Smooth muscle cell of bladder (primary cell): Measurements from ENCODE around the gene EML5. TPM values are rescaled to one million over a fixed set of nuclear protein-coding genes. Genes with fewer than 3 reads are reported as not detected.

ENCODE experiments used
- total RNA-seq: library from RNA; depleted of rRNA; stranded (reverse); fragments of >200 nt; gene quantifications from 2 replicates; pipeline ENCODE4 v1.2.3, GENCODE V29; 2014

The EML5 gene
- total RNA-seq, result under 0.01 TPM in 2 replicates

DNA sequence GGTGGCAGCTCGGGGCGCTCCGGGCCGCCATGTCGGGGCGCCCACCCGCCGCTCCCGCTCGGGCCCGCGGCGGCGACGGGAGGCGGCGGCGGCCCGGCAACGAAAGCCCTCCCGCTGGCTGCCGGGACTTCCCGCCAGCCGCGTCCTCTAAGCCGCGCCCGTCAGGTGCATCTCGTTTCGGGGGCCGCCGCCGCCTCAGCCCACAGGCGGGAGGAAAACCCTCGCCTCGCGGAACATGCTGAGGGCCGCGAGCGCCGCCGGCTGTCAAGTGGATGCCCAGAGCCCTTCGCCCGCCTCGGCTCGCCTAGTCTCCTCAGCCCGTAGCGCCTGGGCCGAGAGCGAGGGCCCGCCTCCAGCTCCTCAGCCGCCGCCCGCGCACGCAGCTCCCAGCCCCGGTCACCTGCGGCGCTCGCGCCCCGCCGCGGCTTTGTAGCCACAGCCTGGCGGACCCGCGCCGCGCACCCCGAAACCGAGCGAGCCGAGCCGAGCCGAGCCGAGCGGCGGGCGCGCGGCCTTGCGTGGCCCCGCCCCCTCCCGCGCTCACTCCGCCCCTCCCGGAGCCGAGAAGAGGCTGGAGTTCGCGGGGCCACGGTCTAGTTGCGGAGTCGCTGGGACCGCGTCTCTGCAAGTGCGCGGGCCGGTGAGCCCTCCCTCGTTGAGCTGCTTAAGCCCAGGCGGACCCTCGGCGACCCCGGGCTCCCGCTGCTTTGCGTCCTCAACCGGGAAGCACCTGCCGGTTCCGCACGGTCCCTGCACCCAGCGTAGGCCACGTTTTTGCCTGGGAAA is at the start of gene EML5:
EML5 (minus strand) TSS at position 481 of the 786 bp plus-strand sequence; CDS start at position 31, 450 bp downstream.

DNA sequence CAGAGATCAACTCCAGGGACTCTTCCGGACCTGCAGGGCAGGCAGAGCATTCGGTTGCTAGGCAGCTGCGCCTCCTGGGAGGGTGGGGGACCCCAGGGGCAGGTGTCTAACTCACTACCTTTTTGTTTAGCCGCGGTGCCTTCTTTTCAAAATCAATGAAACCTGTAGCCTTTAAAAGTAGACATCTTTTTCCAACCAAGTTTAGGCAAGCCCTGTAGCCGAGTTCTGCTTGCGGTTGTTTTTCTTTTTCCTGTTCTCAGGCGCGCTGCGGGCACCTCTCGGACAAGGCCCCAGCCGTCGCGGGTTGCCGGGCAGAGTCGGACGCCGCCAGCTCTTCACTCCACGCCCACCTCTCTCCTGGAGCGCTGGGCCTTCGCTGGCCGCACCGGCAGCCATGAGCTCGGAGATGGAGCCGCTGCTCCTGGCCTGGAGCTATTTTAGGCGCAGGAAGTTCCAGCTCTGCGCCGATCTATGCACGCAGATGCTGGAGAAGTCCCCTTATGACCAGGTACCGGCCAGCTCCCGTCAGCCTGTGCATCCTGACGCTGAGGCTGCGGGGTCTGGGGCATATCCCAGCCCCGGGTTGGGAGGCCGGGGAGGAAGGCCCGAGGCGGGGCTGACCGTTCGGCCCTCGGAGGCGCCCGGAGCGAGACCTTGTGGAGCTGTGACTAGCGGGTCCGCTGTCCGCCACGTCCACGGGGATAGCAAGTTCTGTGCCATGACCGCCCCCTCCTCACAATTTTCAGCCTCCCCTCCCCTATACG is 31.7 kb upstream of the EML5 start, which contains the start of gene TTC8:
TTC8 (plus strand) TSS at position 338 of the 764 bp plus-strand sequence; CDS start at position 395, 57 bp downstream.

DNA sequence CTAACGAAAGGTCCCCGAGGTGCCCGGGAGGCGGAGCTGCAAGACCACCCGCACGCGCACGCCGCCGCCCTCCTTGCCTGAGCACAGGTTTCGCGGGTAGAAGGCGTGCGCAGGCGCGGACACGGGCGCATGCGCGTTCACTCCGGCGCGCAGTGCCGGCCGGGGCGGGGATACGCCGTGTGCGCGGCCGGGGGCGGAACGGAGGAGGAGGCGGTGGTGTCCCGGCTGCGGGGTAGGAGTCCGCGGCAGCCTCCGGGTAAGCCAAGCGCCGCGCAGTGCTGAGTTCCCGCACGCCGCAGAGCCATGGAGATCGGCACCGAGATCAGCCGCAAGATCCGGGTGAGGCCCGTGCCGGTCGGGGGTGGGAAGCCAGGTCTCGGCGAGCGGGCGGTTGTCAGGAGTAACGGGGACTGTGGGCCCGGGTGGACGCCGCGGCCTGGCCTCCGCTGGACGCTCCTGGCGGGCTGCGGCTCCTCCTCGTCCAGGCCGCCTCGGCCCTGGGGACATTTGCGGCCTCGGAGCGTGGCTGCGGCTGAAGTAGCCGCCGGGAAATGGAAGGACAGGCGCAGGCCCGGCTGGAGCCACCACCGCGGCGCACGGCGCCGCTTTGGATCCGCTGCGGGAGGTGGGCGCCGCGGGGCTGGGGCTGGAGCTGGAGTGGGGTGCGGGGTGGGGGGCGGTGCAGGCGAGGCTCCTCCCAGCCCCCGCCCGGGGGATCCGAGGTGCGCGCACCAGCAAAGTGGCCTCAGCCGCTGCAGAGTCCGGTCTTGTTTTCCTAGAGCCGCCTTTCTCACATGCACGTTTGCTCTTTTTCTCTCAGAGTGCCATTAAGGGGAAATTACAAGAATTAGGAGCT is 229.7 kb downstream of the EML5 start, which contains the start of gene ZC3H14:
ZC3H14 (plus strand) TSS at position 207 of the 856 bp plus-strand sequence; CDS start at position 304, 97 bp downstream.

Other genes with a start within 250 kb of the EML5 start
- gene PTPN21, start 237.9 kb downstream of the EML5 start, total RNA-seq, result 5.1 and 7.2 TPM in 2 replicates
- 46.5 and 49.4 TPM in 2 replicates for gene ZC3H14, start 229.9 kb downstream of the EML5 start, total RNA-seq
- 19.9 and 21.3 TPM in 2 replicates for gene TTC8, start 31.7 kb upstream of the EML5 start, total RNA-seq